ENCODE measurements around the gene SIPA1L2.

- TF ChIP-seq POLR2A (IDR thresholded peaks at IDR 0.05) (no peak), CTCF (IDR thresholded peaks at IDR 0.05) (no peak)
These were observed 14.3 kb upstream of the SIPA1L2 start for GRCh38 chr1:232644209-232644608.

Measured in Peyer's patch (tissue), 4 donors.